ENCODE data around the gene KCTD17. TPM values are rescaled to one million over a fixed set of nuclear protein-coding genes. Genes with fewer than 3 reads are reported as not detected.

Gene KCTD17
- total RNA-seq, 1 experiment from 2014 or later = 6.3 TPM

- DNase-seq (ENCODE audit: low spot score) = no peak
Measured at GRCh38 chr22:37103656-37104452, 52.3 kb downstream of the KCTD17 start.

GRCh38 chr22:37105154-37105553 is 53.6 kb downstream of the KCTD17 start:
- DNase-seq (ENCODE audit: low spot score) = no peak

GRCh38 chr22:37105990-37106389 is 54.4 kb downstream of the KCTD17 start:
- DNase-seq (ENCODE audit: low spot score) = no peak

- no peak for DNase-seq (ENCODE audit: low spot score)
Measured at GRCh38 chr22:37107816-37108621, 56.5 kb downstream of the KCTD17 start.

- no peak for DNase-seq (ENCODE audit: low spot score)
Measured at GRCh38 chr22:37109242-37109917, 57.8 kb downstream of the KCTD17 start, which contains the start of gene TMPRSS6. Gene TMPRSS6, minus strand, starts transcription at chr22:37109713. Its CDS starts 6,296 bp downstream, at chr22:37103417.

GRCh38 chr22:37111156-37111717 is 59.7 kb downstream of the KCTD17 start:
- no peak for DNase-seq (ENCODE audit: low spot score)

GRCh38 chr22:37112084-37112728 is 60.7 kb downstream of the KCTD17 start:
- DNase-seq (ENCODE audit: low spot score) = no peak

Other genes starting within 250 kb of the KCTD17 start
- gene PVALB, start 234.7 kb upstream of the KCTD17 start, total RNA-seq (2014; rRNA removed; shearing (Covaris generic)) = not detected in 2 replicates
- gene NCF4, start 190.7 kb upstream of the KCTD17 start, total RNA-seq (2014; rRNA removed; shearing (Covaris generic)) = not detected in 2 replicates
- not detected in 2 replicates for gene CSF2RB, start 138.1 kb upstream of the KCTD17 start, total RNA-seq (2014; rRNA removed; shearing (Covaris generic))
- gene TST, start 32.3 kb upstream of the KCTD17 start, total RNA-seq (2014; rRNA removed; shearing (Covaris generic)) = 31.7 and 38.2 TPM in 2 replicates
- 39.6 and 50.0 TPM in 2 replicates for gene MPST, start 32.0 kb upstream of the KCTD17 start, total RNA-seq (2014; rRNA removed; shearing (Covaris generic))
- gene TMPRSS6, start 58.0 kb downstream of the KCTD17 start, total RNA-seq (2014; rRNA removed; shearing (Covaris generic)) = not detected in 2 replicates
- gene IL2RB, start 98.2 kb downstream of the KCTD17 start, total RNA-seq (2014; rRNA removed; shearing (Covaris generic)) = 0.08 TPM in 1 of 2 replicates, not detected in the other
- gene C1QTNF6, start 136.5 kb downstream of the KCTD17 start, total RNA-seq (2014; rRNA removed; shearing (Covaris generic)) = 4.9 and 6.3 TPM in 2 replicates
- not detected in 2 replicates for gene SSTR3, start 160.7 kb downstream of the KCTD17 start, total RNA-seq (2014; rRNA removed; shearing (Covaris generic))
- gene RAC2, start 192.5 kb downstream of the KCTD17 start, total RNA-seq (2014; rRNA removed; shearing (Covaris generic)) = 15.5 and 20.9 TPM in 2 replicates
- gene CYTH4, start 230.8 kb downstream of the KCTD17 start, total RNA-seq (2014; rRNA removed; shearing (Covaris generic)) = 0.08 TPM in 1 of 2 replicates, not detected in the other

Data from H4 (cell line).